HEK293T (cell line): ENCODE measurements around the gene SCN9A.
A peak's percentile ranks its signal among the peaks of the same experiment; 100 is the strongest.

ENCODE experiments used
- CTCF ChIA-PET: fragments of 350-600 bp; formaldehyde crosslinking; extraction: SDS; loops from one replicate; lab custom pipeline; 2021; ENCODE audit warnings: antibody characterized with exemption, inconsistent platforms; lab: Yijun Ruan, JAX
- POLR2A ChIA-PET: fragments of 350-600 bp; formaldehyde crosslinking; extraction: SDS; loops from one replicate; lab custom pipeline; 2020; ENCODE audit warnings: antibody characterized with exemption, inconsistent platforms; lab: Yijun Ruan, JAX
- DNase-seq: peaks from one replicate; pipeline ENCODE4 v3.0.0; 2012; ENCODE audit warnings: mixed read lengths; ENCODE audit errors: extremely low spot score
- ARNT ChIP-seq: fragments of 450-650 bp; IDR thresholded peaks from 2 replicates; pipeline ENCODE4 v1.6.1; 2017; ENCODE audit warnings: mild to moderate bottlenecking
- BHLHE40 ChIP-seq: fragments of 450-650 bp; IDR thresholded peaks from 2 replicates; pipeline ENCODE4 v1.6.1; 2016; ENCODE audit warnings: mild to moderate bottlenecking, moderate library complexity, borderline replicate concordance
- CTBP1 ChIP-seq: fragments of 450-650 bp; IDR thresholded peaks from 2 replicates; pipeline ENCODE4 v1.6.1; 2016; ENCODE audit warnings: borderline replicate concordance
- ELF4 ChIP-seq: fragments of 450-650 bp; IDR thresholded peaks from 2 replicates; pipeline ENCODE4 v1.6.1; 2017; ENCODE audit warnings: antibody characterized with exemption
- FOXA1 ChIP-seq: fragments of 450-650 bp; IDR thresholded peaks from 2 replicates; pipeline ENCODE4 v1.6.1; 2016; ENCODE audit warnings: mild to moderate bottlenecking
- FOXK2 ChIP-seq: fragments of 450-650 bp; IDR thresholded peaks from 2 replicates; pipeline ENCODE4 v1.6.1; 2016; ENCODE audit warnings: mild to moderate bottlenecking
- FOXM1 ChIP-seq: fragments of 450-650 bp; IDR thresholded peaks from 2 replicates; pipeline ENCODE4 v1.6.1; 2017; ENCODE audit warnings: mild to moderate bottlenecking, borderline replicate concordance
- HDGF ChIP-seq: fragments of 450-650 bp; IDR thresholded peaks from 2 replicates; pipeline ENCODE4 v1.6.1; 2017; ENCODE audit warnings: antibody characterized with exemption, borderline replicate concordance
- L3MBTL2 ChIP-seq: fragments of 450-650 bp; conservative IDR thresholded peaks from 2 replicates; pipeline ENCODE4 v1.6.1; 2016; ENCODE audit warnings: mild to moderate bottlenecking
- LEF1 ChIP-seq: fragments of 450-650 bp; IDR thresholded peaks from 2 replicates; pipeline ENCODE4 v1.6.1; 2017; ENCODE audit warnings: mild to moderate bottlenecking, borderline replicate concordance
- NFRKB ChIP-seq: fragments of 450-650 bp; IDR thresholded peaks from 2 replicates; pipeline ENCODE4 v1.6.1; 2016; ENCODE audit warnings: mild to moderate bottlenecking, moderate library complexity
- SP1 ChIP-seq: fragments of 450-650 bp; IDR thresholded peaks from 2 replicates; pipeline ENCODE4 v1.6.1; 2017
- SUZ12 ChIP-seq: fragments of 450-650 bp; IDR thresholded peaks from 2 replicates; pipeline ENCODE4 v1.6.1; 2016; ENCODE audit warnings: mild to moderate bottlenecking
- TARDBP ChIP-seq: fragments of 450-650 bp; IDR thresholded peaks from 2 replicates; pipeline ENCODE4 v1.6.1; 2016
- ZNF384 ChIP-seq: fragments of 450-650 bp; IDR thresholded peaks from 2 replicates; pipeline ENCODE4 v1.6.1; 2016
- TF ChIP-seq, protein P1 (sequence below): fragments of 450-650 bp; IDR thresholded peaks from 2 replicates; pipeline ENCODE4 v1.6.1; 2016

The SCN9A gene

DNA sequence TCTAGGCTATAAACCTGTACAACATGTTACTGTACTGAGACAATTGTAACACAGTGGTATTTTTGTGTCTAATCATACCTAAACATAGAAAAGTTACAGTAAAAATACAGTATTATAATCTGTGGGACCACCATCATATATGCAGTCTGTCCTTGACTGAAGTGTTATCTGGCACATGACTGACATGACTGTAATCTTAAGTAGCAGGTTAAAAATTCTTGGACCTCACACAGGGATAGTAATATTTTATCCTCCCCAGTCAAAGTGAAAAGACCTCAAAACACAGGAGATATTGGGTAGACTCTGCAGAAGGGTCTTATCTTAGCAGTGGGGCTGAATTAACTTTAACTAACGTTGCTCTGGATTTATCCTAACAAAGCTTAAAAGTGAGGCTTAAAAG, 4.9 kb upstream of the SCN9A start:
- DNase-seq, result no peak
- ChIA-PET CTCF (interaction anchor here (0.6 kb wide), 1 partner anchor 12 kb away, joined by 4 read pairs; no protein-coding TSS in a partner anchor), POLR2A (no interaction called here)
- no peak for TF ChIP-seq L3MBTL2
- no peak for TF ChIP-seq HDGF
- TF ChIP-seq BHLHE40, result no peak
- TF ChIP-seq NFRKB, result no peak
- no peak for TF ChIP-seq ELF4
- no peak for TF ChIP-seq ARNT
- TF ChIP-seq SUZ12, result no peak
- TF ChIP-seq TARDBP, result no peak

DNA sequence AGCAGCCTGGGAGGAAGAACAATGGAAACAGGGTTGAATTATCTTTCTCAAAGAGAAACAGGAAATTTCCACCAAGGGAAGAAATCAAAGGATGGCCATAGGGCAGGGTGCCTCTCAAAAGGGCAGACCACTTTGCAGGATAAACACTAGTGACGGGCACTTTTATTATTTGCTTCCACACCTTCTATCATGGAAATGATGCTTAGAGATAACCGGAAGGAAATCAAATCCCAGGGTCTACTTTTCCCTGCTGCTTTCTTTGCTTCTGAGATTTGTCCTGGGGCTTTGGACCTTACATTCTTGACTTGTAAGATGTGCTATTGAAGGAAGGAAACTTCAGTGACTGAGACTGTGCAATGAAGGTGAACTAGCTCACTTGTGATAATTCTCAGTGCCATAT, 1.1 kb upstream of the SCN9A start:
- DNase-seq, result no peak
- ChIA-PET CTCF (no interaction called here), POLR2A (interaction anchor here (1.1 kb wide), 1 partner anchor 191 kb away, joined by 3 read pairs; no protein-coding TSS in a partner anchor)
- TF ChIP-seq LEF1, result no peak
- no peak for TF ChIP-seq SUZ12
- TF ChIP-seq CTBP1, result no peak
- TF ChIP-seq L3MBTL2, result no peak
- no peak for TF ChIP-seq ELF4
- TF ChIP-seq FOXM1, result no peak
- TF ChIP-seq NFRKB, result no peak
- TF ChIP-seq, protein P1, sequence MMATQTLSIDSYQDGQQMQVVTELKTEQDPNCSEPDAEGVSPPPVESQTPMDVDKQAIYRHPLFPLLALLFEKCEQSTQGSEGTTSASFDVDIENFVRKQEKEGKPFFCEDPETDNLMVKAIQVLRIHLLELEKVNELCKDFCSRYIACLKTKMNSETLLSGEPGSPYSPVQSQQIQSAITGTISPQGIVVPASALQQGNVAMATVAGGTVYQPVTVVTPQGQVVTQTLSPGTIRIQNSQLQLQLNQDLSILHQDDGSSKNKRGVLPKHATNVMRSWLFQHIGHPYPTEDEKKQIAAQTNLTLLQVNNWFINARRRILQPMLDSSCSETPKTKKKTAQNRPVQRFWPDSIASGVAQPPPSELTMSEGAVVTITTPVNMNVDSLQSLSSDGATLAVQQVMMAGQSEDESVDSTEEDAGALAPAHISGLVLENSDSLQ, result no peak
- TF ChIP-seq FOXA1, result no peak
- no peak for TF ChIP-seq HDGF
- TF ChIP-seq TARDBP, result no peak
- TF ChIP-seq BHLHE40, result no peak
- no peak for TF ChIP-seq SP1
- TF ChIP-seq ZNF384, result no peak
- no peak for TF ChIP-seq ARNT
- no peak for TF ChIP-seq FOXK2

DNA sequence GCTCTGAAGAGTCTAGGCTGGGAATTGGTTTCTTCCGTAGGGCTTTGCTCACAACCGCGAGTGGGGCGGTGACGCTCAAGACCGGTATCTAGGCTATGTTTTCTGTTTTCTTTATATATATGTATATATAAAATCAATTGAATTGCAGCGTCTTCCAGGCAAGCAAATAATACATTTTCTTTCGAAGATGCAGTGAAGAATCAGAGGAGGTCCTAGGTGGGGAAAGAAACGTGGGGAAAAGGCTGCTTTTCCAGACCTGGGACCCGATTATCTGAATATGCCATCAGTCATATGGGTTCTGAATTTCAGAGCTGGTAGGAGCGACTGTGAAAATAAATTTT, 714 bp upstream of the SCN9A start:
- ChIA-PET POLR2A (interaction anchor here (1.1 kb wide), 1 partner anchor 190 kb away, joined by 3 read pairs; no protein-coding TSS in a partner anchor), CTCF (interaction anchor here (2.2 kb wide), 1 partner anchor 15 kb away, joined by 11 read pairs; no protein-coding TSS in a partner anchor)
- TF ChIP-seq SP1 (no peak), L3MBTL2 (no peak), ELF4 (no peak), LEF1 (no peak), FOXA1 (no peak), SUZ12 (no peak), ARNT (no peak), NFRKB (no peak), FOXM1 (no peak), TARDBP (no peak), HDGF (no peak), BHLHE40 (no peak)
- TF ChIP-seq, protein P1, result no peak
- no peak for DNase-seq

DNA sequence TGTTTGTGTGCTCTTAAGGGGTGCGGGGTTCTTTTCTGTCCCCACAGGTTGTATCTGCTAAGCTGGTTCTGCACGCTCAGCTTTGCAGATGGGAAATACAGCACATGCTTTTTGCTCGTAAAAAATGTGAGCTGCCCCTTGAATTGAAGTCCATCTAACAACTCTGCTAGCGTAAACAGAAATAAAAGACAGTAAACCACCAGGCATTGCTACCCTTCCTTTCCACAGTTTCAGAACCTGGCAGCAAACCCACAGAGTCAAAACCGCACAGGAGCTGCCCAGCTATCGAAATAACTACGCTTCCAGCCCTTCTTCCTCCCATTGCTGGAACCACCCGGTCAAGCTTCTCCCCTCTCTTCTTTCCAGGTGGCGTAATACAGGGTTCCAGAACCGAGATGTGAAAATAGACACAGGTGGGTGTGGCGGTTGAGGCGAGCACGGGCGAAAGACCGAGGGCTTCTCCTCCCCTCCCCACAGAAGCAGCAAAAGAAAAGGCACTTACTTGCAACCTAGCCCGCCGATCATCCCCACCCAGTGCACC, 479 bp downstream of the SCN9A start:
- DNase-seq, result peak; percentile 9
- no peak for TF ChIP-seq TARDBP
- no peak for TF ChIP-seq ZNF384
- peak; percentile 91 for TF ChIP-seq L3MBTL2
- no peak for TF ChIP-seq LEF1
- TF ChIP-seq CTBP1, result no peak
- TF ChIP-seq HDGF, result no peak
- TF ChIP-seq BHLHE40, result no peak
- TF ChIP-seq SUZ12, result no peak
- no peak for TF ChIP-seq ELF4
- ChIA-PET CTCF (interaction anchor here (0.6 to 2.2 kb wide), 6 partner anchors 11 to 232 kb away, joined by 3 to 11 read pairs (median 3); no protein-coding TSS in a partner anchor), POLR2A (interaction anchor here (0.6 kb wide), 1 partner anchor 906 kb away, joined by 3 read pairs; the partner anchor contains the start of gene CSRNP3)

GRCh38 chr2:166373951-166374350, 1.8 kb downstream of the SCN9A start:
- POLR2A ChIA-PET, result no interaction called here
- CTCF ChIA-PET, result no interaction called here
- DNase-seq, result peak; percentile 42
- TF ChIP-seq, protein P1, result no peak
- TF ChIP-seq ELF4 (no peak), FOXA1 (no peak), FOXK2 (no peak), CTBP1 (0 out of 2 replicates have a peak, but pooled peaks have one; percentile 37), L3MBTL2 (no peak), HDGF (no peak)

DNA sequence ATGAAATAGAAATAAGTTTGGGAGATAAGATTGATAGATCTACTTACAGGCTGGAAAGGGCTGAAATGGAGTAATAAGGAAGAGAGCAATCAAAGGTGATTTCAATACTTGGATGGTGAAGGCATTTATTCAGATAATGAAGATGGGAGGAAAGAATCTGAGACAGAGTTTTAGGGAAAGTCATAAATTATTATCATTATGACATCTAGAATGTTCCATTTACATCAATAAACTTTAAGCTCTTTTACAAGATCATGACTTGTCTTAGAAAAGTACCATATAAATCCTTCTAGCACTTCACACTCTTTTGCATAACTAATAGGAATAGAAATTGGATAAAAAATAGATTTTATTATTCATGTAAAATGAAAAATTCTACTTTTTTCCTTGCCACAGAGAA, 2.2 kb downstream of the SCN9A start:
- CTCF ChIA-PET, result no interaction called here
- no peak for TF ChIP-seq LEF1
- TF ChIP-seq, protein P1, result peak; percentile 65
- no peak for DNase-seq
- POLR2A ChIA-PET, result no interaction called here
